GM19395 (cell line): ENCODE results near the gene SLC34A1.
A peak's percentile ranks its signal among the peaks of the same experiment; 100 is the strongest.
"Not testable (repeated sequence)": the region's sequence is repeated elsewhere in the genome, so short reads cannot be mapped to it uniquely, and the experiment has no call there.

ENCODE experiments used
- ATAC-seq: cut with Tn5 transposase; IDR thresholded peaks from one replicate; pipeline ENCODE4 v1.9.1; 2021; ENCODE audit warnings: mild to moderate bottlenecking, moderate library complexity; ENCODE audit not compliant: unreplicated experiment

The SLC34A1 gene

DNA sequence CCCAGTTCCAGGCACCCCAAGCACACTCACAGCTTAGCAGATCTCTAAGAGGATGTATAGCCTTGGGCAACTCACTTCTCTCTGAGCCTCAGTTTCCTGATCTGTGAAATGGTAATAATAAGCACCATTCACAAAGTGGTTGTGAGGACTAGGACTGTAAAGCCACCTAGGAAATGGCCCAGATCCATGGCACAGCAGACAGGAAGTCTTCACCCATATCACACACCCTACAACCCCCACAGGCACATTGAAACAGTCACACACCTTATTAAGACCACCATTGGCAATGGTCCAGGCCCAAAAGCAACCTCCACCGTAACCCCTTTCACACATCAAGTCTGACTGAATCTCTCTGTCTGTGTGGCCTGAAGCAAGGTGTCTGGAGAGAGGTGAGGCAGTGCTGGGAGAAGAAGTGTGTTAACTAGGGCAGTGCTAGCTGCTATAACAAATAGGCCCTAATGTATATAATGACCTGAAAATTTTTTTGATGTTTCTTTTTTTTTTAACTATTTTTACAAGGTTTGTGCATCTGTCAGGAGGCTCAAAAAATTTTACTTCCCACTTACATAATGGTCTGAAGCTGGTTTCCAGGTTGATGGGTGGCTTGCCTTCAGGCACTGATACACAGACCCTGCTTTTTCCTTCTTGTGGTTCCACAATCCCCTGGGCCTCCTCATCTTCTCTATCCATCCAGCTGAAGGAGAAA is 28.9 kb upstream of the SLC34A1 start:
- ATAC-seq: no peak

DNA sequence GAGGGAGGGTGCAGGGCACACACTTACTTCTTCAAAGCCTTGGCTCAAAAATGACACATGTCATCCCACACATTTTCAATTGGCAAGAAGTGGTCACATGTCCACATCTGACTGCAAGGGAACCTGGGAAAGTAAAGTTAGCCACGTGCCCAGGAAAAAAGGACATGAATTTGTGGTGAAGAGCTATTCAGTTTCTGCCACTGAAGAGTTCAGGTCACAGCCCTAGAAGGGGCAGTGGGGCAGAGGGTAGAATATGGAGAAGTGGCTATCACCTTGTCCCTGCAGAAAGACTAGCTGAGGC is 28.4 kb upstream of the SLC34A1 start:
- no peak for ATAC-seq

DNA sequence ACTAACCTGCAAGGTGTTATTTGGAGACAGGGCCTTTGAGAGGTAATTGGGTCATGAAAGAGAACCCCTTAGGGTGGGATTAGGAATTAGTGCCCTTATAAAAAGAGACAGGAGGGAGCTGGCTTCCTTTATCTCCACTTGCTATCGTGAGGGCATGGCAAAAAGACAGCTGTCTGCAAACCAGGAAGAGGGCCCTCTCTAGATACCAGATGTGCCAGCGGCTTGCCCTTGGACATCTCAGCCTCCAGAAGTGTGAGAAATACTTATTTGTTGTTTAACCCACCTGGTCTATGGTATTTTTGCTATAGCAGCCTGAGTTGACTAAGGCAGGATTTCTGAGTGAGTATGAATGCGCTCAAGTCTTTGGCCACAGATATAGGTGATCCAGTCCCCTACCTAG is 27.5 kb upstream of the SLC34A1 start:
- ATAC-seq: no peak

DNA sequence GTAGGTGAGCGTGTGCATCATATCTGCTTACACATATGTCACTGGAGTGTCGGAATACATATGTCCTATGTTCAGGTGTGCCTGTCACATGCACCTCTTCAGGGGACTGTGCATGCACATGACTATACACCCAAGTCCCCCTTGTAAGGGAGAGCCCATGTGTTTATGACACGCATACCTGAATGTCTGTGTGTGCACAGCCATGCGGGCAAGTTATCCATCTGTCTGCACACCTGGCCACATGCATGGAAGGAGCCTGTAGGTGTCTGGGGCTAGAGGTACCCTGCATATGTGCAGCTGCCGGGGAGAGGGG is 27.1 kb upstream of the SLC34A1 start:
- ATAC-seq: no peak

DNA sequence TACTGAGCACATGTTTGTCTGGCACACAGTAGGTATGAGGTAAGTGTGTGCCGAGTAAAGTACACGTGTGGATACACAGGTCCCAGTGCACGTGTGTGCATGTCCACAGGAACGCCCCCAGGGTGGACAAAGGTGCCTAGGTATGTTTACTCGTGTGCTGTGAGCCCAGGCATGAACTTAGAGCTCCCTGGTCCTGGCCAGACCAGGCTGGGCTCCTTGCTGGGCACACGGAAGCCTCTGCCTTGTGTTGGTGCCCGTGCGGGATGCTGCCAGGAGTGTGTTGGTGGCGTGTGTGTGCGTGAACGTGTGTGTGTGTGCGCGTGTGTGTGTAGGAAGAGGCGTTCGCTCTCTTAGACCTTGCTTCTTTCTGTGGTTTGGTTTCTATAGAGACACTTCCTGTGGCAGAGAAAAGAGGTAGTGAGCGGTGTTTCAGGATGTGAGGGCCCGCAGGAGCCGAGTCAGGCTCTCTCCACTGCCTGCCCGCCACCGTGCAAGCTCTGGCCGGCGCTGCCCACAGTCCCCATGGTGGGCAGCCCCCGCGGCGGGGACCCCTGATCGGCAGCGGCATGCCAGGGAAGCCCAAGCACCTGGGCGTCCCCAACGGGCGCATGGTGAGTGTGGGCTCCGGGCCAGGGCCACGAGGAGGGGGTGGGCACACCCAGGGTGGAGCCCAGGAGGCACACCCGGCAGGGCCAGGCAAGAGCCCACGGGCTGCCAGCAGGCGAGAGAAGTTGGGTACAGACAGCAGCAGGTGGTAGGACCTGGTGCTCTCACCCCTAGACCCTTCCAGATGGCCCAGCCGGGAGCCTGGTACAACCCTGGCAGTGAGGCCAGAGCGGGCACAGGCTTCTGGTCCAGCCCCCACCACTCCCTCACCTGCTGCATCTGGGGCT is 26.5 kb upstream of the SLC34A1 start, which contains the start of gene RGS14:
Gene RGS14 (plus strand): TSS at position 466 of the 893 bp plus-strand sequence. CDS start 101 bp downstream, at position 567.
- ATAC-seq: peak; percentile 89

DNA sequence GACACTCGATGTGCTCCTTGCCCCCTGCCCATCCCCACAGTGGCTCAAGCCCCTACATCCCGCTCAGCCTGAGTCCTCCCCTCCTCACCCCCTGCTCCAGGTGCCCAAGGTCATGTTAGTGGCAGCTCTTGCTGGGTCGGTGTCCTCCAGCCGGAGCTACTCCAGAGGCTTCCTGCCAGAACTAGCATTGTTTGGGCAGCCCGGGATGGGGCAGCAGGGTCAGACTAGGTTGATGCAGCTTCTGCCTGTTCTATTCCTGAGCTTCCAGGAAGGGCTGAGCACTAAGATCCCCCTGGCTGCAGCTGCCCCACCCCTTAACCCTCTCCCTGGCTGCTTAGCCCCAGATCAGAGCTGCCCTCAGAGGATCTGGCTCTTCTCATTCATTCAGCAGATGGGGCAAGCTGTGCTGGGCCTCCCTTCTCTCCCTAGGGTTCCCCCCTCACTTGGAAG is 25.8 kb upstream of the SLC34A1 start:
- ATAC-seq: no peak

DNA sequence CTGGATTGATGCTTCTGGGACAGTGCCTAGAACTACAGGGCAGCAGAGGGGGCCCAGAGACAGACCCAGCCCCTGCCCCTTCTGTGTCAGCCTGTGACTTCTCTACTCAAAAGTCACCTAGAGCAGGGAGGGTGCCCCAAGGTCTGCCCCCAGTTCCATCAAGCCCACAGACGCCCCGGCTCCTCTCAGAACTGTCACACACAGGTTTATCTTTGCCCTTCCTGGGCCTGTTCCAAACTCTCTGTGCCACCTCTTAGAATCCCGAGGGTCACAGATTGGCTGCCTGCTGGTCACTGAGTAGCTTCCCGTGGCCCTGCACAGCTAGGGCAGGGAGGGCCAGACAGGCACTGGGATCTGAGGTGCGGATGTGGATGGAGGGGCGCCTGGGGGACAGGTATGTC is 24.8 kb upstream of the SLC34A1 start:
- ATAC-seq: no peak

DNA sequence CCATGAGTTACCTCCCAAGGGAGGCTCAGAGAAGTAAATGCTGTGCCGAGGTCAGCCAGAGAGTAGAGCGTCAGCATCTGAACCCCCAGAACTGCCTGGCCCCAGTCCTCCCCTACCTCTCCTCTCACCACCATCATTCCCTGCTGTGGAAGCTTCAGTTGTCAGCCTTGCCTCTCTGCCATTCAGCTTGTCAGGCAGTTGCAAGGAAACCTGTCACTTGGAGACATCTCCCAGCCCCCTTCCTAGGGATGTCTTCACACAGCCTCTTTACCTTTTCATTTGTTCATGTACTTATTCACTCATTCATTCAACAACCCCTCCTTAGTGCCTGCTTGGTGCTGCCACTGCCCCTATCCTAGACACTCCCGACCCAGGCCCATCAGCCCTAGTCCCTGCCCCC is 24.4 kb upstream of the SLC34A1 start:
- no peak for ATAC-seq

DNA sequence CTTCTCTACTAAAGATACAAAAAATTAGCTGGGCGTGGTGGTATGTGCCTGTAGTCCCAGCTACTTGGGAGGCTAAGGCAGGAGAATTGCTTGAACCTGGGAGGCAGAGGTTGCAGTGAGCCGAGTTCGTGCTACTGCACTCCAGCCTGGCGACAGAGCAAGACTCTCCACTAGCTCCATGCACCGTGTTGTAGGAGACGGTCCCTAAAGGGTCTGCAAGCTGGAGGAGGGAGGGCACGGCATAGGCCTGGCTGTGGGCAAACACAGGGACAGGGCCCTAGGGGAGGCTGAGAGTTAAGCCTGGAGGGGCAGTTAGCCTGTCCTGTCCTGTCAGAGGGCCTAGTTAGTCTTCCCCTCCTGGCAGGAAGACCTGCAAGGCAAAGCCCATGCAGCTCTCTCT is 23.5 kb upstream of the SLC34A1 start:
- ATAC-seq: not testable (repeated sequence)

DNA sequence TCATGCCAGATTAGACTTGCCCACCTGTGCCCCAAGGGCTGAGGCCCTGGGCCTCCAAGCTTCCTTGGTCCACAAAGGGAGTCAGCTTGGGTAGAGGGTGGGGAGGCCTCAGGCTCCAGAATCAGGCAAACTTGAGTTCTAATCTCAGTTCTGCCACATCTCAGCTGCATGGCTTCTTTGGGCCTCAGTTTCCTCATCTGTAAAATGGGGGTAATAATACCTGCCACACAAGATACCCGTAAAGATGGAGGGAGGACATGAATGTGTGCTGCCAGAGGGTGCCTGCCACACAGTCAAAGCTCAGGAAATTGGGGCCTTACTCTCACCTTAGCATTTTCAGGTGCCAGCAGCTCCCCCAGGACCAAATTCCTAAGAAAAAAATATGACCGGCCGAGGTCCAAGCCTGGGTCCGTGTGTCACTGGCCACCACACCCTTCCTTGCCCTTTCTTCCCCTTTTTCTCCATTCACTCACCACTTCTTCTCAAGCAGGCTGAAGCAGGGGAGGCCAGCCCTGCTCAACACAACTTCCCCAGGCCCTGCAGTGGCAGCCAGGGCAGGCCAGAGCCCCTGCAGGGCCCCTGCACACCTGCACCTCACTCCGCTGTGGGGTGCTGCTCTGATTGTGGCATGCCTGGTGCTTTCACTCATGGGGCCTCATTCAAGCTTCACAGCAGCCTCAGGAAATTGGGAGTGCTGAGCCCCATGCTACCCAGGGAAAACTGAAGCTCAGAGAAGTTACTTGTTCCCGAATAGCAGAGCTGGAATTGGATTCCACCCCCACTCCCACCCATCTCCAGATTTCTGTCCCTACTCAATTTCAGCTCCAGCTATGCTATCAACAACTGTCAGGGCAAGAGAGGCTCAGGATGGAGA is 22.6 kb upstream of the SLC34A1 start:
- ATAC-seq: no peak

DNA sequence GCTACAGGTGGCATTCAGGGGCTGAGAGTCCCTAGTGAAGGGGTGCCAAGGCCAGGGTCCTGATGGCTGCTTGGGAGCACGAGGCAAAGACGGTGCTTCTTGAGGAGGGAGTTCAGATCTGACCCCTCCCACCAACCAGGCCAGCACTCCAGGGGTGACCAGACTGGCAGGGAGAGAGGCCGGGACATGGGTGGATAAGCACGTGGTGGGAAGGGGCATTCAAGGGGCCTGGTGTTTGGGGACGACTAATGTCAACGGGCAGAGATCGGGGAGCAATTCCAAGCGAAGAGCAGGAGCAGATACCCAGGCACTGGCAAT is 22.0 kb upstream of the SLC34A1 start:
- ATAC-seq: no peak

DNA sequence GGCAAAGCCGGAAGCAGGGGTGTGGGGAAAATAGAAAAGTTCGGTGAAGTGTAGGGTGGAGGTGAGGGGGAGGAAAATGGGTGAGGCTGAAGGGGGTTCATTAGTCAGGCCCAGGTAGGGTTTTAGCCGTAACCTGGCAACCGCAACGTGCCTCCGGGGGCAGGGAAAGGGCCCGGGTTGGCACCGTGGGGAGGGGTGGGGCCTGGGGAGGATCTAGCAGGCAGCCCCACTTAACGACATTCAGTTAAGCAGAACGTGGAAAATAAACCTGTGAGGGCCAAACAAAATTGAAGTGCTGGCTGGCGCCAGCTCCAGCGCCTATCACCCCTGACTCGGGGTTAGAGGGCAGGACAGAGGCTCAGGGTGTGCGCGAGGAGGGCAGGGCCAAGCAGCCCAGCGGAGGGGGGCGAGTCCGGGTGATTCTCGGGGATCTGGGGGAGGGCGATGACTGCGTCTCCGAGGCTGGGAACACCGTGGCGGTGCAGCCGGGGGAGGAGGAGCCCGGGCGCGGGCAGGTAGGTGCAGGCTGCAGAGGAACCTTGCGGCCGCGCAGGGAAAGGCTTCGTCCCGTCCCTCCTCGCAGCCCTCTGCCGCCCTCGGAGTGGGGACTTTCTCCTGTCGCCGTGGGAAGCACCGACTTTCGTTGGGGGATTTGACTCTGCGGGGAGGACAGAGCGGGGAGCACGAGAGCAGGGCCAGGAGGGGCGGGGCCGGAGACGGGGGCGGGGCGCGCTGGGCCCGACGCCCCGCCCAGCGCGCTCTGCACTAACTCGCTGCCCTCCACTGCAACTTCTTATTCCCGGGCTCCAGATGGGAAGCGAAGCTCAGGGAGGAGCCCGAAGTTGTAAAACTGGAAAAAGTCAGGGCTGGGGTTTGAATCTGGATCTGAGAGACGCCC is 21.4 kb upstream of the SLC34A1 start:
- peak; percentile 28 for ATAC-seq

DNA sequence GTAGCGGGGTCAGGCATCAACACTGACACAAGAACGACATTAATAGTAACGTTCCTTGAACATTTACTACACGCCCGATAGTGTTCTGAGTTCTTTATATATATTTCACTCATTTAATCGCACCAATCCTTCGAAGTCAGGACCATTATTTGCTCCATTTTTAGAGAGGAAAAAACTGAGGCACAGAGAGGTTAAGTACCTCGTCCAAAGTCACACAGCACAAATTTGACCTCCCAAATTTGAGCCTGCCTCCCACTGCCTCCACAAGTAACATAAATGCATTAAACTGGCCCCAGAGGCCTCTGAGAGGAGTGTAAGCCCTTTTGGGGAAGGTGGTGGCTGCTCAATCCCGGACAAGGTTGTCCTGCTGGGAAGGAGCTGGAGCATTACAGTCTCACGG is 20.7 kb upstream of the SLC34A1 start:
- no peak for ATAC-seq

DNA sequence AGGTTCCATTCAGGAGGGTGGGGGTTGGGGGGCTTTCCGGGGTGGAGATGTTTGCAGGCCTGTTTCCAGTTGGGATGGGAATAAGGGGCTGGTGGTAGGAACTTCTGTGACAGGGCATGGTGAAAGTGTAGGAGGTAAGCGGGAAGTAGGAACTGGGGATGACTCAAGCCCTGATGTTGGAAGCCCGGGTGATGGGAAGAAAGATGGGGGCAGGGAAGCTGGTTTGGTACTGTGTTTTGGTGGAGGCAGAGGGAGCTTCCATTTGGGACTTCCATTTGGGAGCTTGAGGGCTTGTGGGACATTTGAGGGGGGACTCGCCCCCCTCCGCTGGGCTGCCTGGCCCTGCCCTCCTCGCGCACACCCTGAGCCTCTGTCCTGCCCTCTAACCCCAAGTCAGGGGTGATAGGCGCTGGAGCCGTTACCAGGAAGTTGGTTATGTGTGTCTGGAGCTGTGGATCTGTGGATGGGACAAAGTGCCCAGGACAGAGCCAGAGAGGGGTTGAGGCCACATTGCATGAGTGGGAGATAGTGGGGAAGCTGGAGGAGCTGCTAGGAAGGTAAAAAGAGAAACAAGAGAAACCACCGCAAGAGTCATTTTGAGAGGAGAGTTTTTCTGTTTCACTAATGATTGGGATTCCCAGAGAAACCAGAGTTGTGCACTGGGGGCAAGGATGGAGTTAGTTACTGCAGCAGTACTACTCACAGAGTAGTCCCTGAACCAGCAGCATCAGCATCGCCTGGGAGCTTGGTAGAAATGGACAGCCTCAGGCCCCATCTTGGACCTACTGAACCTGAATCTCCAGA is 19.9 kb upstream of the SLC34A1 start:
- peak; percentile 48 for ATAC-seq

DNA sequence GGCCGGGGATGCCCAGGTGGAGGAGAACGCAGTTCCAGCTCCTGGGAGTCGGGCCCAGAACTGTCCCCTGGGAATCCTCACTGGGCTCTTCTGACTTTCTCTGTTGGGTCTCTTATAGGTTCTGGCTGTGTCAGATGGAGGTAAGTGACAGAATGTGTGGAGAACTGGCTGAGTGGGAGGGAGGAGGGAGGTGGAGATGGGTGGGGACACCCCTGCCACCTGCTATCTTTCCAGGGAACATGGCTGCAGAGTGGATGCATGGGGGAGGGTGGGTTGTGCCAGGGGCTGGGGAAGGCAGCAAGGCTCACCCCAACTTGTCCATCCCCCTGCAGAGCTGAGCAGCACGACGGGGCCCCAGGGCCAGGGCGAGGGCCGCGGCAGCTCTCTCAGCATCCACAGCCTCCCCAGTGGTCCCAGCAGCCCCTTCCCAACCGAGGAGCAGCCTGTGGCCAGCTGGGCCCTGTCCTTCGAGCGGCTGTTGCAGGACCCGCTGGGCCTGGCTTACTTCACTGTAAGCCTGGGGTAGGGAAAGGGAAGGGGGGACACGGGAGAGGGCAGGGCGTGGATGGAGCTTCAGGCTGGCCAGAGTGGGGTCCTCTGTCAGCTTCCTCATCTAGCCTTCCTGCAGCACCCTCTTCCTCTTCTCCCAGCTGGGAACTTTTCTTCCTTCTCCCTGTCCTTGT is 18.2 kb upstream of the SLC34A1 start:
- ATAC-seq: no peak

DNA sequence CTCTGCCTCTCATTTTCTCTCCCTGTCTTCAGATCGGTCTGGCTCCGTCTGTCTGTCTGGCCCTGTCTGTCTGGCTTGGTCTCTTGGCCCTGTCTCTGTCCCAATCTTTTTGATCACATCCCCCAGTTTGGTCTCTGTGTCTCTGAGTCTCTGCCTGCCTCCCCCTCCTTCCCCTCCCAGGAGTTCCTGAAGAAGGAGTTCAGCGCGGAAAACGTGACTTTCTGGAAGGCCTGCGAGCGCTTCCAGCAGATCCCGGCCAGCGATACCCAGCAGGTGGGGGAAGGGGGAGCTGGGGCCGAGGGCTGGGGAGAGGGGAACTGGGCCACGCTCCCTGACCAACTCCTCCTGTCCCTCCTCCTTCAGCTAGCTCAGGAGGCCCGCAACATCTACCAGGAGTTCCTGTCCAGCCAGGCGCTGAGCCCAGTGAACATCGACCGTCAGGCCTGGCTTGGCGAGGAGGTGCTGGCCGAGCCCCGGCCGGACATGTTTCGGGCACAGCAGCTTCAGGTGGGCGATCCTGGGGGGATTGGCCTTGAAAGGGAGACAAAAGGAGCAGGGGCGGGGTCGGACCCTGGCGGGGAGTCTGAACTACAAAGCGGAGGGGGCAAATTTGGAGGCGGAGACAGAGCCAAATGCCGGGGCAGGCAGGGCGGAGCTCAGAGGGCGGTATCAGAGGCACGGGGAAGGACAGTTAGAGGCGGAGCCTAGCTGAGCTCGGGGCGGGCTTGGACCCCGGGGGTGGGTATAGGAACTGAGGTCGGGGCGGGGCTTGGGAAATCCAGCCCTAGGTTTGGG is 17.5 kb upstream of the SLC34A1 start:
- ATAC-seq: no peak

DNA sequence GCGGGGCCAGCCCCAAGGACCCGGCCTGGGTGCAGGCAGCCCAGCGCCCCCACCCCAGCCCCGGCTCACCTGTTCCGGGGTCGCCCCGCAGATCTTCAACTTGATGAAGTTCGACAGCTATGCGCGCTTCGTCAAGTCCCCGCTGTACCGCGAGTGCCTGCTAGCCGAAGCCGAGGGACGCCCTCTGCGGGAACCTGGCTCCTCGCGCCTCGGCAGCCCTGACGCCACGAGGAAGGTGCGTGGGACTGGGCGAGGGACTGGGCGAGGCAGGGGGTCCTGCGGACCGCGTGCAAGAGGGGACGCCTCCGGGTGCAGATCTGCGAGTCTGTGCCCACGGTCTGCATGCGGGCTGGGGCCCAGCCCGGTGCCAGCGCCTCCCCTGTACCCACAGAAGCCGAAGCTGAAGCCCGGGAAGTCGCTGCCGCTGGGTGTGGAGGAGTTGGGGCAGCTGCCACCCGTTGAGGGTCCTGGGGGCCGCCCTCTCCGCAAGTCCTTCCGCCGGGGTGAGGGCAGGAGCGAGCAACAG is 16.8 kb upstream of the SLC34A1 start:
- no peak for ATAC-seq
